HPDE6-E6E7 (cell line): ENCODE measurements around the gene DNAJB6.
A peak's percentile ranks its signal among the peaks of the same experiment; 100 is the strongest.

Experiments used
- DNase-seq: peaks from one replicate; pipeline ENCODE4 v3.0.0; 2011; ENCODE audit warnings: missing footprints; ENCODE audit errors: extremely low spot score

The DNAJB6 gene

GRCh38 chr7:157428554-157428945 is 91.7 kb downstream of the DNAJB6 start:
- DNase-seq: no peak

DNA sequence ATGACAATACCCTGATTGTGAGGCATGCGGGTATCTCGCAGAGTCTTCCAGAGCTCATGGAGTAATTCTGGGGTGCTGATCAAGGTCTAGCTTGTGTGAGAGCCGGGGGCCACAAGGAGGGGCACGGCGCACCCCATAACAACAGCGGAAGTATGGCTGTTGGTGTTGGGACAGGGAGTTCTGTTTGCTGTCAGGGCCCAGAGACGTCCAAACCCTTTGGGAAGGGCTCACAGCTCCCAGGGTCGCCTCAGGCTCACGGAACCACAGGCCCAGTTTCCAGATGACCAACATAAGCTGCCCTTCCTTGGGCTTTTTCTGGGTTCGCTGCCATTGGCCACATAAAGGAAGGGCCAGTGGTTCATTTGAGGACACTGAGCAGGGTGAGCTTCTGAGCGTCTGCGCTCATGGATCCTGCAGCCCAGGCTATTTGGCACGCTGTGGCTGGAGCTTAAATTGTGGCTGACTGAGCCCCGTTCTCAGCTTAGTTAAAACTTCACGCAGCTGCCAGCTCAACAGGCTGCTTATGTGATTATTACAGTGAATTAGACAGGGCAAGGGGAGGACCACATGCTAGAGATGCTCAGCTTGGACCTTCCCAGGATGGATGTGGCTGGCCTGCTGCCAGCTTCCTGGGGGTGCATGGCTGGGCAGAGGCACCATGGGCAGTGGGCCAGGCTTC is 92.3 kb downstream of the DNAJB6 start:
- no peak for DNase-seq

DNA sequence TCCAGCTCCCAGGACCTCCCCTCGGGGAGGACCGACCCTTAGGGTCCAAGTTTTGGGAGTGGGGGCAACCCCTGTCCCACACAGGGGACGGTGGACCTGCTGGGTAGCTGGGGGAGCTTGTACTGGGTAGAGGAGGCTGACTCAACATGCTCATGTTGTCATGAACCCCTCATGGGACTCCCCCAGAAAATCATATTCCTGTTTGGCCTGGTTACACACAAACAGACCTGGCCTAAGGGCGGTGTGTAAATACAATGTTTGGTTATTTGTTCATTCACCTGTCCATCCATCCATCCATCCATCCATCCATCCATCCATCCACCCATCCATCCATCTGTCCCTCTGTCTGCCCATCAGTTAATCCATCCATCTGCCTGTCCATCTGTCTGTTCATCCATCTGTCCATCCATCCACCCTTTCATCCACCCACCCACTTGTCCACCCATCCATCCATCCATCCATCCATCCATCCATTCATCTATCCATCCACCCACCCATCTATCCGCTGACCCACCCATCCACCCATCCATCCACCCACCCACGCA is 92.9 kb downstream of the DNAJB6 start:
- no peak for DNase-seq

DNA sequence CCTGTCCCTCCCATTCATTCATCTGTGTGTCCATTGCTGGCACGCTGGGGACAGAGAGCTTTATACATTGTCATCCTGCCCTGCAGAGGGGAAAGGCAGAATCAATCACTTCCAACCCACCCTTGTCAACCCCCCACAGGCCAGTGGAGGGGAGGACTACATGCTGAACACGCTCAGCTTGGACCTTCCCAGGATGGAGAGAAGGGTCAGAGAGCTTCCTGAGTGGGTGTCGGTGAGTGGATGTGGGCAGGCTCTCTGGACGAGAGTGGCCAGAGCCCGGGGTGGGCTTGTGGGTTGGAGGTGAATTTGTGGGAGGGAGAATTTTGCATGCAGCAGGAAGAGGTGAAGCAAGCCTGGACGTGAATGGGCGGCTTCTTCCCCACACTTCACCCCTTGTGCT is 93.9 kb downstream of the DNAJB6 start:
- no peak for DNase-seq

GRCh38 chr7:157431173-157431950 is 94.6 kb downstream of the DNAJB6 start:
- no peak for DNase-seq

GRCh38 chr7:157431951-157432540 is 95.2 kb downstream of the DNAJB6 start:
- no peak for DNase-seq

- peak; percentile 23 for DNase-seq
These were observed 95.7 kb downstream of the DNAJB6 start for GRCh38 chr7:157432541-157432956.

DNA sequence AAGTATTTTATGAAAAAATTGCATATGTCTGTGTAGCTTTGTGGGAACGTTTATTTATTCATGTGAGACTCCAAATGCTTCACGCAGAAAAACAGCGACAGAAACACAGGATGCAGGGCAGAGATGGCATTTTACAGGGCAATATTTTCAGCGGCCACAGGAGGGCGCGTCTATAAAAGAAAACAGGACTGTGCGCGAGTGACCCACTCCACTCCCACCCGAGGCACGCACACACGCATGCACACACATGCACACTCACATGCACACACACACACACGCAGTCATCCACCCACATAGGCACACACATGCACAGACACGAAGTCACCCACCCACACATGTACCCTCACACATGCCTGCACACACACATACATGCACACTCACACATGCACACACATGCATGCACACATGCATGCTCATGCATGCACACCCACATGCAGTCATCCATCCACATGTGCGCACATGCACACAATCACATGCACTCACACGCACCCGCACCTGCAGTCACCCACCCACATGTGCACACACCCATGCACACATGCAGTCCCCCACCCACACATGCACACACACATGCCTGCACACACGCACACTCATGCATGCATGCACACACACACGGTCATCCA is 96.3 kb downstream of the DNAJB6 start:
- no peak for DNase-seq

- DNase-seq: no peak
These were observed 96.8 kb downstream of the DNAJB6 start for GRCh38 chr7:157433628-157434027.

DNA sequence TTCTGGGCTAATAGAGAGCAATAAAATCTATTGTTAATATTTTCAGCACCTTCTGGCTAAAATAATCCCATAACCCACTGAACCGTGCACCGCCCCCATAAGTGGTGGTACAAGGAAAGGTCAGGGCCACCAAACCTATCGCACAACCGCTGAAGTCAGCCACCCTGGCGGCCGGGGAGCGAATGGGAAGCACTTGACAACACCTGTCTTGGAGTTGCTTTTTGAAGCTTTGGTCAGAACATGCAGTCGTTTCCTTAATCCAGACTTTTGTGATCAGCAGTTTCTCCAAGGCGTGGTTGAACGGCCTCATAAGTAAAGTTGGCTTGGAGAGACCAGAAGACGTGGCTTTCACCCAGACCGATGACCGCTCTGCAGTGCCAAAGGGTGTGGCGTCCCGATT is 97.4 kb downstream of the DNAJB6 start:
- DNase-seq: no peak

DNA sequence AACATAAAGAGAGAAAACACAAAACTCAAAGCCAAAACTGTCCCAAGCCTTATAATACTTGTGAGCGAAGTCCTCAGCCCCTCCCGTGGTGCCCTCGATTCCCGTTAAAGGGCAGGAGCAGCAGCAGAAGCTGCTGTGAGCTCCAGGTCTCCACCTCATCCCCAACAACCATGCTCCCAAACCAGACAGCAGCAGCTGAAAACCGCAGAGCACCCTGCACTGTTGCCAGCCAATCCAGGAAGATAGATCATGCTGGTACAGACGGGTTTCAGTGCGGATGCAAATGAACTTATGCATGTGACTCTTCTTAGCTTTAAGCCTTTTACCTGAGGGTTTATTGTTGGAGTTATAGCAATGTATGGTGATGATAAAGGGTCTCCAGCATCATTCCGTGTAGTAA is 97.9 kb downstream of the DNAJB6 start:
- no peak for DNase-seq

DNA sequence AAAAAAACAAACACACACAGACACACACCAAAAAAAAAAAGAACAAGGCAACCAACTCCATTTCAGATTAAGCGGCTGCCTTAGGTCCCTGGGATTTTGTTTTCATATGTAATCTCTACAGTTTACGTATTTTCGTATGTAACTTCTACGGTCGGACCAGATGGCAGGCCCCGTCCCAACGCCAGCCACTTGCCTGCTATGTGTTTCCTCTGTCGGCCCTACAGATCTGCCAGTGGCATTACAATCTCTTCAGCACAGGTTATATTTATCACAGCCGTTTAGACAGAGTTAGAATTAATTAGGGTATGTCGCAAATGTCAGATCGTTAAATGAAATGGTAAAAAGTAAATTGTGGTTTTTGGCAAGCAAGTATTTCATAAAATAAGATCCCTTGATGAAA is 99.3 kb downstream of the DNAJB6 start:
- DNase-seq: no peak

DNA sequence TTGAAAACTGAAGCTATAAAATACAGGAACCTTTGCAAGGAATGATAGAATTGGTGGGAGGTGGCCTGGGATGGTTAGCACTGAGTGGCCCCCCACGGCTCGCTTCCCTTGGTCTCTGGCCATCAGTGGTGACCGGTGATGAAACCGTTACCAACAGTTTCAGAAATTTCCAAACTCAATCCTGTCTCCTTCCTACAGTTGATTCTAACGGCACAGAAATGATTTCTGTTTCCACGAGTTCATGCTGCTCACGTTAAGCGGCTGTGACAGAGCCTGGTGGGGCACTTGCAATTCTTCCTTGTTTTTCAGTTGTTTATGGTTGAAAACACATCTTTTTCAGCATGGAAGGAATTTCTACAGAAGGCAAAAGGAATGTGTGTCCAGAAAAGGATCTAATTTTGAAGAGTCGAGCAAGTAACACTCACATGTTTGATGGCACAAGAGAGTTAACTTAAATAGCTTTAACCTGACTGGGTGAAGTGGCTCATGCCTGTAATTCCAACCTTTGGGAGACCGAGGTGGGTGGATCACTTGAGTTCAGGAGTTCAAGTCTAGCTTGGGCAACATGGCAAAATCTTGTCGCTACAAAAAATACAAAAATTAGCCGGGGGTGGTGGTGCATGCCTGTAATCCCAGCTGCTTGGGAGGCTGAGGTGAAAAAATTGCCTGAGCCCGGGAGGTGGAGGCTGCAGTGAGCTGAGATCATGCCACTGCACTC is 100.1 kb downstream of the DNAJB6 start:
- DNase-seq: no peak

- DNase-seq: no peak
These were observed 100.8 kb downstream of the DNAJB6 start for GRCh38 chr7:157437519-157438061.

GRCh38 chr7:157438121-157439025 is 101.6 kb downstream of the DNAJB6 start:
- DNase-seq: no peak

DNA sequence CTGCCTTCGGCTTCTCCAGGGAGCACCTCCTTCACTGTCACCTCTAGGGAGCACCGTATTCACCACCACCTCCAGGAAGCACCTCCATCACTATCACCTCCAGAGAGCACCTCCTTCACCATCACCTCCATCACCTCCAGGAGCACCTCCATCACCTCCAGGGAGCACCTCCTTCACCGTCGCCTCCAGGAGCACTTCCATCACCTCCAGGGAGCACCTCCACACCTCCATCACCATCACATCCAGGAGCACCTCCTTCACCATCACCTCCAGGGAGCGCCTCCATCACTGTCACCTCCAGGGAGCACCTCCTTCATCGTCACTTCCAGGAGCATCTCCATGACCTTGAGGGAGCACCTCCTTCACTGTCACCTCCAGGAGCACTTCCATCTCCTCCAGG is 102.3 kb downstream of the DNAJB6 start:
- no peak for DNase-seq

GRCh38 chr7:157439761-157440160 is 103.0 kb downstream of the DNAJB6 start:
- no peak for DNase-seq

GRCh38 chr7:157440346-157441022 is 103.7 kb downstream of the DNAJB6 start:
- no peak for DNase-seq

- no peak for DNase-seq
These were observed 104.2 kb downstream of the DNAJB6 start for GRCh38 chr7:157441023-157441399.

- DNase-seq: no peak
These were observed 105.7 kb downstream of the DNAJB6 start for GRCh38 chr7:157442456-157442855.
